HEK293 (cell line): ENCODE measurements around the gene MAST2.

ENCODE experiments used
- CTCF ChIA-PET: fragments of 350-600 bp; formaldehyde crosslinking; extraction: SDS; loops from one replicate; lab custom pipeline; 2021; ENCODE audit warnings: antibody characterized with exemption; lab: Yijun Ruan, JAX
- POLR2A ChIA-PET: fragments of 300-600 bp; formaldehyde crosslinking; extraction: SDS; loops from one replicate; lab custom pipeline; 2020; ENCODE audit warnings: antibody characterized with exemption, inconsistent platforms; lab: Yijun Ruan, JAX
- H3K27ac ChIP-seq: fragments of 200-500 bp; sonication (Bioruptor generic); 2 replicates; pipeline ENCODE4 v1.5.1; 2014; ENCODE audit warnings: low read depth, low read length, control low read depth, inconsistent platforms; ENCODE audit errors: extremely low read depth
- H3K36me3 ChIP-seq, 2 experiments: fragments of 200-500 bp in 1 of 2; sonication (Bioruptor generic) in 1 of 2; 1 replicate in 1 of 2; 2 replicates in 1 of 2; pipeline ENCODE4 v1.5.1; 2014 to 2017; ENCODE audit warnings: inconsistent platforms in 2 of 2, low read length in 2 of 2; ENCODE audit not compliant: control insufficient read depth in 2 of 2, insufficient read depth in 1 of 2
- H3K4me1 ChIP-seq: fragments of 200-500 bp; sonication (Bioruptor generic); 2 replicates; pipeline ENCODE4 v1.5.1; 2014; ENCODE audit warnings: mild to moderate bottlenecking, low read length, inconsistent platforms; ENCODE audit not compliant: control insufficient read depth, insufficient read depth
- H3K4me3 ChIP-seq: 2 replicates; pipeline ENCODE4 v1.5.1; 2011; ENCODE audit warnings: low read depth, mild to moderate bottlenecking, control low read depth, low read length, moderate library complexity
- H3K9me3 ChIP-seq: fragments of 200-500 bp; sonication (Bioruptor generic); 2 replicates; pipeline ENCODE4 v1.5.1; 2014; ENCODE audit warnings: low read depth, low read length, inconsistent platforms; ENCODE audit not compliant: control insufficient read depth, insufficient read depth
- BCL11A ChIP-seq: fragments of 450-650 bp; formaldehyde crosslinking; IDR thresholded peaks from 2 replicates; pipeline ENCODE4 v1.5.1; 2016; ENCODE audit warnings: low read depth, missing biosample characterization, missing genetic modification characterization
- CTCF ChIP-seq: fragments of 450-650 bp; formaldehyde crosslinking; IDR thresholded peaks from 2 replicates; pipeline ENCODE4 v1.5.1; 2016; ENCODE audit warnings: missing biosample characterization, missing genetic modification characterization
- GLIS1 ChIP-seq: fragments of 450-650 bp; formaldehyde crosslinking; IDR thresholded peaks from 2 replicates; pipeline ENCODE4 v1.5.1; 2016; ENCODE audit warnings: missing biosample characterization, missing genetic modification characterization
- HOXC10 ChIP-seq: sonication (generic); formaldehyde crosslinking; IDR thresholded peaks from 2 replicates; pipeline ENCODE4 v1.8.1; 2023; ENCODE audit warnings: mild to moderate bottlenecking, missing genetic modification reagents
- KLF1 ChIP-seq: fragments of 450-650 bp; formaldehyde crosslinking; IDR thresholded peaks from 2 replicates; pipeline ENCODE4 v1.5.1; 2016; ENCODE audit warnings: missing biosample characterization, missing genetic modification characterization
- OSR2 ChIP-seq: fragments of 450-650 bp; formaldehyde crosslinking; IDR thresholded peaks from 2 replicates; pipeline ENCODE4 v1.5.1; 2016; ENCODE audit warnings: missing biosample characterization, missing genetic modification characterization
- PRDM1 ChIP-seq: fragments of 450-650 bp; formaldehyde crosslinking; IDR thresholded peaks from 2 replicates; pipeline ENCODE4; 2016; ENCODE audit warnings: missing biosample characterization, missing genetic modification characterization
- PRDM6 ChIP-seq: fragments of 450-650 bp; formaldehyde crosslinking; IDR thresholded peaks from 2 replicates; pipeline ENCODE4 v1.5.1; 2017; ENCODE audit warnings: missing biosample characterization, missing genetic modification characterization
- ZFP41 ChIP-seq: fragments of 450-650 bp; formaldehyde crosslinking; IDR thresholded peaks from 2 replicates; pipeline ENCODE4 v1.5.1; 2016; ENCODE audit warnings: missing biosample characterization, missing genetic modification characterization, borderline replicate concordance
- ZIC2 ChIP-seq: fragments of 450-650 bp; formaldehyde crosslinking; IDR thresholded peaks from 2 replicates; pipeline ENCODE4 v1.5.1; 2016; ENCODE audit warnings: missing biosample characterization, missing genetic modification characterization
- ZNF133 ChIP-seq: fragments of 450-650 bp; formaldehyde crosslinking; IDR thresholded peaks from 2 replicates; pipeline ENCODE4 v1.5.1; 2016; ENCODE audit warnings: missing biosample characterization, missing genetic modification characterization
- ZNF169 ChIP-seq: fragments of 450-650 bp; formaldehyde crosslinking; IDR thresholded peaks from 2 replicates; pipeline ENCODE4 v1.5.1; 2016; ENCODE audit warnings: missing biosample characterization, missing genetic modification characterization
- ZNF2 ChIP-seq: fragments of 450-650 bp; formaldehyde crosslinking; IDR thresholded peaks from 2 replicates; pipeline ENCODE4 v1.5.1; 2016; ENCODE audit warnings: missing biosample characterization, missing genetic modification characterization
- ZNF23 ChIP-seq: fragments of 450-650 bp; formaldehyde crosslinking; IDR thresholded peaks from 2 replicates; pipeline ENCODE4 v1.5.1; 2016; ENCODE audit warnings: missing biosample characterization, missing genetic modification characterization, borderline replicate concordance
- ZNF26 ChIP-seq: fragments of 450-650 bp; formaldehyde crosslinking; IDR thresholded peaks from 2 replicates; pipeline ENCODE4 v1.5.1; 2016; ENCODE audit warnings: missing biosample characterization, missing genetic modification characterization
- ZNF362 ChIP-seq: fragments of 450-650 bp; formaldehyde crosslinking; IDR thresholded peaks from 2 replicates; pipeline ENCODE4 v1.5.1; 2016; ENCODE audit warnings: missing biosample characterization, missing genetic modification characterization
- ZNF398 ChIP-seq: fragments of 450-650 bp; formaldehyde crosslinking; IDR thresholded peaks from 2 replicates; pipeline ENCODE4 v1.5.1; 2017; ENCODE audit warnings: missing biosample characterization, missing genetic modification characterization
- ZNF433 ChIP-seq: fragments of 450-650 bp; formaldehyde crosslinking; IDR thresholded peaks from 2 replicates; pipeline ENCODE4 v1.5.1; 2016; ENCODE audit warnings: missing biosample characterization, missing genetic modification characterization, low read depth
- ZNF549 ChIP-seq: fragments of 450-650 bp; IDR thresholded peaks from 2 replicates; pipeline ENCODE4 v1.5.1; 2018; ENCODE audit warnings: missing biosample characterization, missing genetic modification characterization, mild to moderate bottlenecking, inconsistent platforms, moderate library complexity
- ZNF580 ChIP-seq: fragments of 450-650 bp; formaldehyde crosslinking; IDR thresholded peaks from 2 replicates; pipeline ENCODE4 v1.5.1; 2016; ENCODE audit warnings: missing biosample characterization, missing genetic modification characterization
- ZNF629 ChIP-seq: fragments of 450-650 bp; formaldehyde crosslinking; IDR thresholded peaks from 2 replicates; pipeline ENCODE4 v1.5.1; 2017; ENCODE audit warnings: missing biosample characterization, missing genetic modification characterization
- ZNF658 ChIP-seq: fragments of 450-650 bp; formaldehyde crosslinking; IDR thresholded peaks from 2 replicates; pipeline ENCODE4; 2016; ENCODE audit warnings: missing biosample characterization, missing genetic modification characterization
- ZNF664 ChIP-seq: fragments of 450-650 bp; formaldehyde crosslinking; IDR thresholded peaks from 2 replicates; pipeline ENCODE4 v1.5.1; 2016; ENCODE audit warnings: missing biosample characterization, missing genetic modification characterization
- ZNF768 ChIP-seq: fragments of 450-650 bp; formaldehyde crosslinking; IDR thresholded peaks from 2 replicates; pipeline ENCODE4 v1.5.1; 2018; ENCODE audit warnings: missing biosample characterization, mild to moderate bottlenecking, missing genetic modification characterization
- ZSCAN23 ChIP-seq: fragments of 450-650 bp; formaldehyde crosslinking; IDR thresholded peaks from 2 replicates; pipeline ENCODE4 v1.5.1; 2016; ENCODE audit warnings: missing biosample characterization, missing genetic modification characterization

Gene MAST2

GRCh38 chr1:45953934-45954847 lies 150.8 kb downstream of the MAST2 start (continued):
- no peak for TF ChIP-seq ZNF2
- TF ChIP-seq ZNF549 (tag by site-specific recombination), result no peak
- TF ChIP-seq ZNF629 (tag by site-specific recombination), result no peak
- no peak for TF ChIP-seq ZFP41
- peak; percentile 27; the same call in 1 of the 2 replicates for TF ChIP-seq OSR2 (tag by site-specific recombination)
- no peak for TF ChIP-seq ZNF768 (tag by site-specific recombination)
- TF ChIP-seq ZIC2 (tag by site-specific recombination), result 0 out of 2 replicates have a peak, but pooled peaks have one; percentile 10
- TF ChIP-seq CTCF (tag by site-specific recombination), result no peak
- TF ChIP-seq HOXC10 (CRISPR knock-in tag), result no peak
- TF ChIP-seq ZSCAN23 (tag by site-specific recombination), result no peak
- TF ChIP-seq ZNF362 (tag by site-specific recombination), result no peak
- peak; percentile 22; the same call in 1 of the 2 replicates for TF ChIP-seq PRDM6

- Histone ChIP-seq H3K4me1 (peaks cover 7% of the 10 kb centered on the region; the same call in 1 of the 2 replicates), H3K9me3 (no peaks in the 10 kb centered on the region), H3K27ac (no peak overlapping the region), H3K36me3 (peaks cover 0 to 6% of the 10 kb centered on the region in 2 experiments; a peak in 1 of 3 replicates), H3K4me3 (no peak overlapping the region)
- TF ChIP-seq GLIS1, result peak; percentile 13; the same call in 1 of the 2 replicates
- no peak for TF ChIP-seq ZNF433
- ChIA-PET POLR2A (no interaction called here), CTCF (interaction anchor here (0.5 to 0.6 kb wide), 3 partner anchors 84 to 1044 kb away, joined by 3 to 4 read pairs (median 3); no protein-coding TSS in a partner anchor)
Observed at GRCh38 chr1:45957684-45958083, 154.3 kb downstream of the MAST2 start.

GRCh38 chr1:45958317-45958716 lies 154.9 kb downstream of the MAST2 start:
- Histone ChIP-seq H3K4me1 (peaks cover 7% of the 10 kb centered on the region; the same call in 1 of the 2 replicates), H3K27ac (no peak overlapping the region), H3K36me3 (peaks cover 0 to 6% of the 10 kb centered on the region in 2 experiments; a peak in 1 of 3 replicates), H3K4me3 (no peak overlapping the region), H3K9me3 (no peaks in the 10 kb centered on the region)
- CTCF ChIA-PET, result interaction anchor here (0.5 kb wide), 1 partner anchor 1044 kb away, joined by 3 read pairs; no protein-coding TSS in a partner anchor
- POLR2A ChIA-PET, result no interaction called here
- TF ChIP-seq ZNF26 (no peak), KLF1 (tag by site-specific recombination) (no peak), BCL11A (tag by site-specific recombination) (no peak), ZNF664 (peak; percentile 51; the same call in 1 of the 2 replicates), ZNF133 (no peak), ZNF23 (tag by site-specific recombination) (no peak), ZNF629 (tag by site-specific recombination) (no peak), ZNF398 (peak; percentile 50), ZNF658 (tag by site-specific recombination) (no peak), ZNF580 (tag by site-specific recombination) (no peak), PRDM1 (0 out of 2 replicates have a peak, but pooled peaks have one; percentile 12), ZNF169 (no peak)
